Natural killer cell treated with Interleukin-12 subunit alpha and Interleukin-12 subunit beta and Interleukin-15 and Interleukin-18, amount 100 ng/mL, for 72 hours (primary cell): Measurements from ENCODE around the gene LACTBL1. TPM values are rescaled to one million over a fixed set of nuclear protein-coding genes. Genes with fewer than 3 reads are reported as not detected.

Experiments used
- ATAC-seq, 2 donors: fragments of 150-1000 bp; cut with Tn5 transposase in 1 of 2; sonication (Bioruptor Pico), chemical (Tn5 transposase) in 1 of 2; 2 replicates each; pipeline ENCODE4 v1.10.0; 2021
- DNase-seq: peaks from one replicate; pipeline ENCODE4 v3.0.0; 2022; ENCODE audit warnings: low spot score
- H3K27ac Mint-ChIP-seq, 2 donors: 1 replicate in 1 of 2; 2 replicates in 1 of 2; pipeline ENCODE4 v1.8.0; 2022; ENCODE audit warnings: mixed read lengths in 2 of 2, mild to moderate bottlenecking in 1 of 2, moderate library complexity in 1 of 2
- H3K27me3 Mint-ChIP-seq, 2 donors: 1 replicate in 1 of 2; 2 replicates in 1 of 2; pipeline ENCODE4 v1.8.0; 2022; ENCODE audit warnings: mixed read lengths in 2 of 2
- H3K36me3 Mint-ChIP-seq: one replicate; pipeline ENCODE4 v1.8.0; 2022; ENCODE audit warnings: mixed read lengths
- H3K4me1 Mint-ChIP-seq, 2 donors: 1 replicate in 1 of 2; 2 replicates in 1 of 2; pipeline ENCODE4 v1.8.0; 2022; ENCODE audit warnings: low read depth in 2 of 2, mixed read lengths in 2 of 2, mild to moderate bottlenecking in 1 of 2
- H3K4me3 Mint-ChIP-seq: one replicate; pipeline ENCODE4 v1.8.0; 2022; ENCODE audit warnings: mixed read lengths
- H3K9me3 Mint-ChIP-seq: 2 replicates; pipeline ENCODE4 v1.8.0; 2022; ENCODE audit warnings: mixed read lengths
- total RNA-seq, 2 donors: library from RNA; stranded (reverse); gene quantifications; one replicate each; pipeline ENCODE4 v1.2.3, GENCODE V29; 2022

The LACTBL1 gene
- total RNA-seq, 2 donors from 2014 or later = not detected

GRCh38 chr1:22919341-22920025 is 53.2 kb downstream of the LACTBL1 start:
- Mint-ChIP-seq H3K9me3 (no peaks in the 10 kb centered on the region), H3K27me3 (peaks cover 0 to 11% of the 10 kb centered on the region in 2 donors), H3K36me3 (no peaks in the 10 kb centered on the region), H3K4me3 (no peak overlapping the region), H3K27ac (no peak overlapping the region), H3K4me1 (no peaks in the 10 kb centered on the region)
- DNase-seq (no peak), ATAC-seq (no peak)

GRCh38 chr1:22918644-22919043 is 54.0 kb downstream of the LACTBL1 start:
- no peak for ATAC-seq
- no peaks in the 10 kb centered on the region for H3K9me3 Mint-ChIP-seq
- no peaks in the 10 kb centered on the region for H3K36me3 Mint-ChIP-seq
- H3K4me1 Mint-ChIP-seq = no peaks in the 10 kb centered on the region
- DNase-seq = no peak
- no peak overlapping the region for H3K27ac Mint-ChIP-seq
- peaks cover 0 to 11% of the 10 kb centered on the region in 2 donors for H3K27me3 Mint-ChIP-seq
- H3K4me3 Mint-ChIP-seq = no peak overlapping the region

GRCh38 chr1:22917989-22918388 is 54.7 kb downstream of the LACTBL1 start:
- Mint-ChIP-seq H3K36me3 (no peaks in the 10 kb centered on the region), H3K9me3 (no peaks in the 10 kb centered on the region), H3K4me3 (no peak overlapping the region), H3K4me1 (no peaks in the 10 kb centered on the region), H3K27me3 (peaks cover 0 to 14% of the 10 kb centered on the region in 2 donors), H3K27ac (no peak overlapping the region)
- ATAC-seq (no peak), DNase-seq (no peak)

DNA sequence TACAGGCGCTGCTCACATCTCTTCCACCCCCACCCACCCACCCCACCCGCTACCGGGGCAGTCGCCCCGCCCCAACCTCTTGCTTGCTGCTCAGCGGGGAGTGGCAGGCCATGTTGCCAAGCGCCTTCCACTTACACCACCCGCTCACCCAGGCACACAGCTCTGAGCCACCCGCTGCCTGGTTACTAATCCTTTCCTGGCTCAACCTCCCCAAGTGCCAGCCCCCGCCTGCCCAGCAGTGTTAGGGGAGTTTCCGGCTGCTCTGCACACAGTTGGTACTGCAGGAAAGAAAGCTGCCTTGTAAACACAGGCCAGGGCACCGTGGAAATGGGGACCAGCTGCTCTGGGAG is 56.2 kb downstream of the LACTBL1 start:
- DNase-seq (no peak), ATAC-seq (no peak)
- Mint-ChIP-seq H3K27me3 (peaks cover 0 to 14% of the 10 kb centered on the region in 2 donors), H3K4me1 (no peaks in the 10 kb centered on the region), H3K36me3 (no peaks in the 10 kb centered on the region), H3K9me3 (no peaks in the 10 kb centered on the region), H3K4me3 (no peak overlapping the region), H3K27ac (no peak overlapping the region)

DNA sequence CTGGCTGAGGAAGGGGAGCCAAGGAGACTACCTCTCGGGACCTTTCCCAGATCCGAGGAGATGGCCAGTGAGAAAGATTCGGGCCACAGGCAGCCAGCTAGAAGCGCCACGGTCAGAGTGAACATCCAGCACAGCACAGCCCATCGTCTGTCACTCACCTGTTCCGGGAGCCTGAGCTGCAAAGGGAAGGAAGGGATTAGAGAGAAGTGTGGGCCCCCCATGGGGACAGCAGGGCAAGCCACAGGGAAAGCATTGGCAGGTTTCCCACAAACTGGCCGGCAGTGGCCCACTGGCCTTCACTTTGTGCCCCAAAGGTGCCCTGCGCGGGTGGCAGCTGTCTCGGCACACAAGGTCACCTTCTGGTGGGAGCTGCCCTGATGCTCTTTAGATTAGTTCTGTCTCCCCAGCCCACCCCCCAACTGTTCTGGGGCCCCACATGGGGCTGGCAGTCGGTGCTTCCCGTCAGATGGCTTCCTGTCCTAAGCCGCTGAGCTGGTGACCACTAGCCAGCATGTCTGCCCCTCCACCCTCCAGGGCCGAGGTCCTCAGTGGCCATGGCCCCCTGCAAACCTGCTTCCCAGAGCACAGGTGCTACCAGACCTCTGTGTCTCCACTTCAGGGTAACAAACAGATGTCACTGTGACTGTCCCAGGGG is 56.7 kb downstream of the LACTBL1 start:
- ATAC-seq = no peak
- Mint-ChIP-seq H3K9me3 (no peaks in the 10 kb centered on the region), H3K27me3 (peaks cover 0 to 14% of the 10 kb centered on the region in 2 donors)

DNA sequence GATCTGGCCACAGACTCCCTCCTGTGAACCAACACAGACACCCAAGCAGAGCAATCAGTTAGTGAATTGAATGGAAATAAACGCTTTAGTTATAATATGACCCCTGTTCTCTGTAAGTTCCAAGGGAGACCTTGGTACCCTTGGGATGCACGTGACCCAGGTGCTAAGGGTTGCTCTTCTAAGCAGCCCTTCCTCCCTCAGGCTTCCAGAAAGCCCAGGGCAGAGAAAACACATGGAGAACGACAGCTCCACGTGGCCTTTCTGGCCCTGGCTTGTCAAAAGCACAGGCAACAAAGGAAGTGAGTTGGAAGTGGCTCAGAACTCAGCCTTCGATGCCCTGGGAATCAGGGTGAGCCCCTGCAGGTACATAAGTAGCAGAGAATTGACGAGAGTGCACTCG is 57.4 kb downstream of the LACTBL1 start:
- Mint-ChIP-seq H3K36me3 (no peaks in the 10 kb centered on the region), H3K27me3 (peaks cover 0 to 14% of the 10 kb centered on the region in 2 donors), H3K27ac (no peak overlapping the region), H3K4me1 (no peaks in the 10 kb centered on the region), H3K9me3 (no peaks in the 10 kb centered on the region), H3K4me3 (no peak overlapping the region)
- DNase-seq (no peak), ATAC-seq (no peak)

More for the DNA sequence above, 56.7 kb downstream of the LACTBL1 start:
- no peaks in the 10 kb centered on the region for H3K36me3 Mint-ChIP-seq
- H3K4me1 Mint-ChIP-seq = no peaks in the 10 kb centered on the region
- no peak for DNase-seq
- no peak overlapping the region for H3K4me3 Mint-ChIP-seq
- H3K27ac Mint-ChIP-seq = no peak overlapping the region

DNA sequence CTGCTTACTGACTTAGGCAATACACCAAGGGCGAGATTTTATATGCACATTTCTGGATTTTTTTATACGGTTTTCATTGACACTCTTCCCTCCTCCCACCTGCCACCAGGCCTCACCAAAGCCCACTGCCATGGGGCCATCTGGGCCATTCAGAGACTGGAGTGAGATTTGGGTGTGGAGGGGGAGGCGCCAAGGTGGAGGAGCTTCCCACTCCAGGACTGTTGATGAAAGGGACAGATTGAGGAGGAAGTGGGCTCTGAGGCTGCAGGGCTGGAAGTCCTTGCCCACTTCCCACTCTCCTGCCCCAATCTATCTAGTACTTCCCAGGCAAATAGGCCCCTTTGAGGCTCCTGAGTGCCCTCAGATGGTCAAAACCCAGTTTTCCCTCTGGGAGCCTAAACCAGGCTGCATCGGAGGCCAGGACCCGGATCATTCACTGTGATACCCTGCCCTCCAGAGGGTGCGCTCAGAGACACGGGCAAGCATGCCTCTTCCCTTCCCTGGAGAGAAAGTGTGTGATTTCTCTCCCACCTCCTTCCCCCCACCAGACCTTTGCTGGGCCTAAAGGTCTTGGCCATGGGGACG is 57.9 kb downstream of the LACTBL1 start:
- no peak for ATAC-seq
- no peaks in the 10 kb centered on the region for H3K9me3 Mint-ChIP-seq

GRCh38 chr1:22914156-22914555 is 58.5 kb downstream of the LACTBL1 start:
- no peak overlapping the region for H3K4me3 Mint-ChIP-seq
- DNase-seq (no peak), ATAC-seq (no peak)
- H3K9me3 Mint-ChIP-seq = no peaks in the 10 kb centered on the region
- peaks cover 0 to 14% of the 10 kb centered on the region in 2 donors for H3K27me3 Mint-ChIP-seq
- H3K4me1 Mint-ChIP-seq = no peaks in the 10 kb centered on the region
- no peaks in the 10 kb centered on the region for H3K36me3 Mint-ChIP-seq
- no peak overlapping the region for H3K27ac Mint-ChIP-seq

More for the DNA sequence above, 57.9 kb downstream of the LACTBL1 start:
- H3K4me1 Mint-ChIP-seq = no peaks in the 10 kb centered on the region
- no peaks in the 10 kb centered on the region for H3K36me3 Mint-ChIP-seq
- no peak for DNase-seq
- H3K27me3 Mint-ChIP-seq = peaks cover 0 to 14% of the 10 kb centered on the region in 2 donors
- no peak overlapping the region for H3K4me3 Mint-ChIP-seq
- H3K27ac Mint-ChIP-seq = no peak overlapping the region

- no peak overlapping the region for H3K27ac Mint-ChIP-seq
These were observed 59.1 kb downstream of the LACTBL1 start for GRCh38 chr1:22913421-22914141.

DNA sequence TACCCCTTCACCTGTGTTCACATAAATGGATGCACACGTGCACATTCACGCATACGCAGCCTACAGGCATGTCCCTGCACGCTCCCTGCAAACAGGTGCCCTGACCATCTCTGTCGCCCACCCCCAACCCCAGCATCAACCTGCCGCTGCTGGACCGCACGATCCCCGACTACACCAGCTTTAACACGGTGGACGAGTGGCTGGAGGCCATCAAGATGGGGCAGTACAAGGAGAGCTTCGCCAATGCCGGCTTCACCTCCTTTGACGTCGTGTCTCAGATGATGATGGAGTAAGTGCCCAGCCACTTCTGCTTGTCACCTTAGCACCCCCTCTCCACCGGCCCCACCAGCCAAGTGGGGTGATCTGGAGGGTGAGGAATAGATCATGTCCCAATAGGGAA is 60.4 kb downstream of the LACTBL1 start:
- no peak overlapping the region for H3K27ac Mint-ChIP-seq
- H3K4me3 Mint-ChIP-seq = no peak overlapping the region
- DNase-seq (no peak), ATAC-seq (no peak)
- peaks cover 0 to 10% of the 10 kb centered on the region in 2 donors for H3K27me3 Mint-ChIP-seq
- no peaks in the 10 kb centered on the region for H3K4me1 Mint-ChIP-seq
- no peaks in the 10 kb centered on the region for H3K36me3 Mint-ChIP-seq
- no peaks in the 10 kb centered on the region for H3K9me3 Mint-ChIP-seq

More at GRCh38 chr1:22913421-22914141, 59.1 kb downstream of the LACTBL1 start:
- H3K27me3 Mint-ChIP-seq = peaks cover 0 to 14% of the 10 kb centered on the region in 2 donors
- DNase-seq (no peak), ATAC-seq (no peak)
- H3K4me3 Mint-ChIP-seq = no peak overlapping the region
- H3K9me3 Mint-ChIP-seq = no peaks in the 10 kb centered on the region
- H3K36me3 Mint-ChIP-seq = no peaks in the 10 kb centered on the region
- no peaks in the 10 kb centered on the region for H3K4me1 Mint-ChIP-seq

- DNase-seq = no peak
These were observed 61.5 kb downstream of the LACTBL1 start for GRCh38 chr1:22910986-22911651.

GRCh38 chr1:22910286-22910685 is 62.4 kb downstream of the LACTBL1 start:
- Mint-ChIP-seq H3K4me1 (no peaks in the 10 kb centered on the region), H3K9me3 (no peaks in the 10 kb centered on the region), H3K27me3 (peaks cover 0 to 5% of the 10 kb centered on the region in 2 donors), H3K36me3 (no peaks in the 10 kb centered on the region), H3K4me3 (no peak overlapping the region), H3K27ac (no peak overlapping the region)
- ATAC-seq (no peak), DNase-seq (no peak)

More at GRCh38 chr1:22910986-22911651, 61.5 kb downstream of the LACTBL1 start:
- Mint-ChIP-seq H3K36me3 (no peaks in the 10 kb centered on the region), H3K9me3 (no peaks in the 10 kb centered on the region), H3K4me3 (no peak overlapping the region), H3K27me3 (peaks cover 0 to 10% of the 10 kb centered on the region in 2 donors), H3K4me1 (no peaks in the 10 kb centered on the region), H3K27ac (no peak overlapping the region)
- ATAC-seq = no peak

- DNase-seq (no peak), ATAC-seq (no peak)
- Mint-ChIP-seq H3K27ac (no peak overlapping the region), H3K4me1 (no peaks in the 10 kb centered on the region), H3K27me3 (peaks cover 0 to 3% of the 10 kb centered on the region in 2 donors), H3K4me3 (no peak overlapping the region), H3K36me3 (no peaks in the 10 kb centered on the region), H3K9me3 (no peaks in the 10 kb centered on the region)
These were observed 63.7 kb downstream of the LACTBL1 start for GRCh38 chr1:22908880-22909426.
